Measurements from ENCODE around the gene PBXIP1. TPM values are rescaled to one million over a fixed set of nuclear protein-coding genes. Genes with fewer than 3 reads are reported as not detected.

Gene PBXIP1
- total and polyA plus RNA-seq, 10 of the 15 experiments (the other 5 are each of a cell fraction or from before 2014, with no cell fraction given), result 0.63 to 25.6 (median 15.4) TPM

DNA sequence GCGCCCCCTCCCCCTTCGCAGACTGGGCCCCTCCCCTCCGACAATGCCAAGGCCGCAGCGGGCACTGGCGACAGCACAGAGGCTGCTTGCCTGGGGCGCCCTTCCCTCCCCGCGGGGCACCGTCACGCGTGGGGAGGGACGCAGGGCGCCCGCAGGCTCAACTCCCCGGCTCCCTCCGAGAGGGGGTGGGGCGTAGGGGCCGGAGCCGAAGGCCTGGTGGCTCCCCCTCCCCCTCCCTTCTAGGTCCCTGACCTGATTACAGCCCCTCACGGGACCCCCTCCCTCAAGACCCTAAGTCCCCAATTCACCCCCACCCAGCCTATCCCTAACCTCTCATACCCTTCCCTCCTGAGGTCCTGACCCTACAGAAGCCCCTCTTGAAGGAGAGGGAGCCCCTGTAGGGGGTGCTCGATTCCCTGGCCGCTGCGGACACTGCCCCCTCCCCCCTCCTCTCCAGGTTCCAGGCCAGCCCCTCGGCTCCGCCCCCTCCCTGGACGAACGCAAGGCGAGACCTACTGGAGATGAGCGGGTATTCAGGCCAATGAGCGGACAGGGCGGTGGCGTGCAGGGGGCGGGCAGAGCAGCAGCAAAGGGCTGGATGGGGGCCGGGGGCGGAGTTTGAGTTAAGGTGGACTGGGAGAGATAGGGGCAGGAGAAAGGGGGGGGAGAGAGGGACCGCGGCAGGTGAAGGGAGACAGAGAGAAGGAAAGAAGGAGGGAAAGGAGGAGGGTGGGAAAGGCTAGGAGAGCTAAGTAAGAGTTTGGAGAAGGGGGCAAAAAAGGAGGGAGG is 46.0 kb upstream of the PBXIP1 start (continued):
- TF ChIP-seq JUND (IDR thresholded peaks at IDR 0.05; ENCODE audit: low read depth, low read length), result no peak
- peak; percentile 100 for TF ChIP-seq WRNIP1 (IDR thresholded peaks at IDR 0.05; ENCODE audit: borderline replicate concordance, low read depth, low read length)
- no peak; the same call in 1 of the 2 replicates for TF ChIP-seq MXI1 (IDR thresholded peaks at IDR 0.05; ENCODE audit: low read depth, low read length)
- TF ChIP-seq RBBP5 (conservative IDR thresholded peaks at IDR 0.05), result no peak
- TF ChIP-seq POLR2A (IDR thresholded peaks at IDR 0.05; ENCODE audit: low read depth, low read length), result peak; percentile 1; the same call in 1 of the 2 replicates
- 0 out of 2 replicates have a peak, but pooled peaks have one; percentile 15 for TF ChIP-seq DPF2 (IDR thresholded peaks at IDR 0.05)
- TF ChIP-seq SREBF2 (IDR thresholded peaks at IDR 0.05; ENCODE audit: low read length), result no peak
- peak; percentile 74 for TF ChIP-seq MEF2B (IDR thresholded peaks at IDR 0.05; ENCODE audit: partially characterized antibody, poor library complexity, severe bottlenecking)
- TF ChIP-seq, protein P1, sequence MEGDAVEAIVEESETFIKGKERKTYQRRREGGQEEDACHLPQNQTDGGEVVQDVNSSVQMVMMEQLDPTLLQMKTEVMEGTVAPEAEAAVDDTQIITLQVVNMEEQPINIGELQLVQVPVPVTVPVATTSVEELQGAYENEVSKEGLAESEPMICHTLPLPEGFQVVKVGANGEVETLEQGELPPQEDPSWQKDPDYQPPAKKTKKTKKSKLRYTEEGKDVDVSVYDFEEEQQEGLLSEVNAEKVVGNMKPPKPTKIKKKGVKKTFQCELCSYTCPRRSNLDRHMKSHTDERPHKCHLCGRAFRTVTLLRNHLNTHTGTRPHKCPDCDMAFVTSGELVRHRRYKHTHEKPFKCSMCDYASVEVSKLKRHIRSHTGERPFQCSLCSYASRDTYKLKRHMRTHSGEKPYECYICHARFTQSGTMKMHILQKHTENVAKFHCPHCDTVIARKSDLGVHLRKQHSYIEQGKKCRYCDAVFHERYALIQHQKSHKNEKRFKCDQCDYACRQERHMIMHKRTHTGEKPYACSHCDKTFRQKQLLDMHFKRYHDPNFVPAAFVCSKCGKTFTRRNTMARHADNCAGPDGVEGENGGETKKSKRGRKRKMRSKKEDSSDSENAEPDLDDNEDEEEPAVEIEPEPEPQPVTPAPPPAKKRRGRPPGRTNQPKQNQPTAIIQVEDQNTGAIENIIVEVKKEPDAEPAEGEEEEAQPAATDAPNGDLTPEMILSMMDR (IDR thresholded peaks at IDR 0.05 in 2 of 3, conservative IDR thresholded peaks at IDR 0.05 in 1 of 3; ENCODE audit: control insufficient read depth in 2 of 3, extremely low read depth in 1 of 3, insufficient read depth in 1 of 3, low read depth in 3 of 3, low read length in 3 of 3), result peak; percentile 37 to 53 (median 51); a peak in 5 of 6 replicates
- no peak for TF ChIP-seq NFYA (IDR thresholded peaks at IDR 0.05; ENCODE audit: borderline replicate concordance, low read depth, low read length)
- TF ChIP-seq BCL3 (IDR thresholded peaks at IDR 0.05; ENCODE audit: borderline replicate concordance, insufficient read depth, low read depth, low read length, poor library complexity, severe bottlenecking), result no peak
- no peak for TF ChIP-seq SMARCA5 (IDR thresholded peaks at IDR 0.05)
- TF ChIP-seq, protein P2, sequence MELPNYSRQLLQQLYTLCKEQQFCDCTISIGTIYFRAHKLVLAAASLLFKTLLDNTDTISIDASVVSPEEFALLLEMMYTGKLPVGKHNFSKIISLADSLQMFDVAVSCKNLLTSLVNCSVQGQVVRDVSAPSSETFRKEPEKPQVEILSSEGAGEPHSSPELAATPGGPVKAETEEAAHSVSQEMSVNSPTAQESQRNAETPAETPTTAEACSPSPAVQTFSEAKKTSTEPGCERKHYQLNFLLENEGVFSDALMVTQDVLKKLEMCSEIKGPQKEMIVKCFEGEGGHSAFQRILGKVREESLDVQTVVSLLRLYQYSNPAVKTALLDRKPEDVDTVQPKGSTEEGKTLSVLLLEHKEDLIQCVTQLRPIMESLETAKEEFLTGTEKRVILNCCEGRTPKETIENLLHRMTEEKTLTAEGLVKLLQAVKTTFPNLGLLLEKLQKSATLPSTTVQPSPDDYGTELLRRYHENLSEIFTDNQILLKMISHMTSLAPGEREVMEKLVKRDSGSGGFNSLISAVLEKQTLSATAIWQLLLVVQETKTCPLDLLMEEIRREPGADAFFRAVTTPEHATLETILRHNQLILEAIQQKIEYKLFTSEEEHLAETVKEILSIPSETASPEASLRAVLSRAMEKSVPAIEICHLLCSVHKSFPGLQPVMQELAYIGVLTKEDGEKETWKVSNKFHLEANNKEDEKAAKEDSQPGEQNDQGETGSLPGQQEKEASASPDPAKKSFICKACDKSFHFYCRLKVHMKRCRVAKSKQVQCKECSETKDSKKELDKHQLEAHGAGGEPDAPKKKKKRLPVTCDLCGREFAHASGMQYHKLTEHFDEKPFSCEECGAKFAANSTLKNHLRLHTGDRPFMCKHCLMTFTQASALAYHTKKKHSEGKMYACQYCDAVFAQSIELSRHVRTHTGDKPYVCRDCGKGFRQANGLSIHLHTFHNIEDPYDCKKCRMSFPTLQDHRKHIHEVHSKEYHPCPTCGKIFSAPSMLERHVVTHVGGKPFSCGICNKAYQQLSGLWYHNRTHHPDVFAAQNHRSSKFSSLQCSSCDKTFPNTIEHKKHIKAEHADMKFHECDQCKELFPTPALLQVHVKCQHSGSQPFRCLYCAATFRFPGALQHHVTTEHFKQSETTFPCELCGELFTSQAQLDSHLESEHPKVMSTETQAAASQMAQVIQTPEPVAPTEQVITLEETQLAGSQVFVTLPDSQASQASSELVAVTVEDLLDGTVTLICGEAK (IDR thresholded peaks at IDR 0.05; ENCODE audit: borderline replicate concordance), result no peak; the same call in 1 of the 2 replicates
- TF ChIP-seq SREBF1 (IDR thresholded peaks at IDR 0.05; ENCODE audit: low read length), result no peak
- peak; percentile 50; the same call in 1 of the 2 replicates for TF ChIP-seq TAF1 (IDR thresholded peaks at IDR 0.05; ENCODE audit: borderline replicate concordance, low read depth, low read length)
- TF ChIP-seq EGR1 (IDR thresholded peaks at IDR 0.05; ENCODE audit: borderline replicate concordance in 1 of 2, low read depth in 2 of 2, low read length in 2 of 2), result peak in 1 of 2 experiments; percentile 87; a peak in 2 of 3 replicates
- TF ChIP-seq CHD4 (IDR thresholded peaks at IDR 0.05), result 0 out of 2 replicates have a peak, but pooled peaks have one; percentile 43
- no peak for TF ChIP-seq ZBTB33 (IDR thresholded peaks at IDR 0.05)
- peak; percentile 34; the same call in 1 of the 2 replicates for TF ChIP-seq CREM (IDR thresholded peaks at IDR 0.05; ENCODE audit: low read depth)
- TF ChIP-seq SPI1 (IDR thresholded peaks at IDR 0.05; ENCODE audit: borderline replicate concordance, insufficient read depth, low read depth, low read length), result no peak
